GM19023 (cell line): Measurements from ENCODE around the gene MYH1.
"Not testable (repeated sequence)": the region's sequence is repeated elsewhere in the genome, so short reads cannot be mapped to it uniquely, and the experiment has no call there.

Experiments
- ATAC-seq: cut with Tn5 transposase; IDR thresholded peaks from one replicate; pipeline ENCODE4 v1.9.1; 2021; ENCODE audit warnings: mild to moderate bottlenecking, moderate library complexity; ENCODE audit not compliant: unreplicated experiment

Gene MYH1

DNA sequence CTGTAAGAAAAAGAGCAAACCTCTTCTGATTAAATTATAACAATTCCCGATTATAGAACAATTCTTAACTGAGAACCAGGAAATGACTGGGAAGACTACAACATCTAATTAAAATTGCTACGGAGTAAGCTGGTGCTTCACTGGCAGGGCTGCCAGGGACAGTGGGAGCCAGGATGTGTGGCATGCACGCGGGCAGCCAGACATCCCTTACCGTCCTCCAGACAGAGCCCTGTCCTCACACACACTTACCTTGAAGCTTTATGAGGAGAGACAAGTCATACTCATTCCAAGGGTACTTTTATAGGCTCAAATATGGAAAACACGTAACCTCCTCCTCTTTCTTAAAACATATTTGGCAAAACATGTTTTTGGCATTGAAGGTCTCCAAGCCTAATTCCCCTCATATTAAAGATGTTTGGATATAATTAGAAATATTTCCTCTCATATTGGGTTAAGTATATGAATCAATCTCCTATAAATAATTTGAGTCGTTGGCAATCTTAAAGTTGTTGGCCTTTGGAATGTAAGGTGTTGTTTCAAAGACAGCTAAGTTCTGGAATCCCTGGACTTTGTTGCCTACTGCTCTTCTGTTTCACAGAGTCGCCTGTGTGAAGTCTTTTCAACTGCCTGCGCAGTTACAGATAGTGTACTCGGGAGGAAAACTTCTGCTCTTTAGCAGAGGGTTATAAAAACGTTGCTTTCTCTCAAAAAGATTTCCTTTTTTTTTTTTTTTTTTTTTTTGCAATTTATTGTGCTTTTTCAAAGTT, at the start of gene MYH1:
Gene MYH1 (minus strand): TSS at position 272 of the 767 bp plus-strand sequence. CDS start 1,900 bp downstream, outside the sequence.
- no peak for ATAC-seq

DNA sequence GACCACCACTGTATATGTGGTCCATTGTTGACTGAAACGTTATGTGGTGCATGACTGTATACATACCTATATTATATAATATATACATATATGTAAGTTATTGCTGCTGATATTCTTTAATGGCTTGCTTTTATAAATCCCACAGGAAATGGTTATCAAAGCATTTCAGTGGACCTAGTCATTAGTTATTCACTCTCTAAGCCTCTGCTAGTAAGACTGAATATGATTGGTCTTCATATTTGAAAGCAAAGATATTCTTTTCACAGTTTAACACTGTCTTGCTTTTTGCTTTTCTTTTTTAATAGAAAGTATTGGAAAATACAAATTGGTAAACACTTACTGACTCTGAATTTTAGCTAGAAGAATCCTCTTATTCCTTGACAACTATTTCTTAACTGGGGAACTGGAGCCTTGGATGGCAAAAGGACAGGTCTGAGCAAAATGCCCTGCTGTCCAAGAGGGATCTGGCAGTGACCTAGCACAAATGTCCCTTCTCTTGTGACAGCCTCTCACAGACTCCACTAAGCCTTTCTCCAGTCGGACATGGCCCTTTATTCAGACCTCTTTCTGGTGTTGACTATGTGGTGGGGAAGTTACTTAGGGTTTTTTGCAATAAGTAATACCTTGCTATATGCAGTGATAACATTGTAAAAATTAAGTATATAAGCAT, 45.8 kb upstream of the MYH1 start:
- no peak for ATAC-seq

GRCh38 chr17:10558049-10558448, 39.7 kb upstream of the MYH1 start:
- ATAC-seq = no peak

- no peak for ATAC-seq
Measured at GRCh38 chr17:10557422-10557821, 39.1 kb upstream of the MYH1 start.

- ATAC-seq = no peak
Measured at GRCh38 chr17:10556301-10557005, 38.1 kb upstream of the MYH1 start.

- ATAC-seq = no peak
Measured at GRCh38 chr17:10550014-10550413, 31.7 kb upstream of the MYH1 start.

- ATAC-seq = no peak
Measured at GRCh38 chr17:10549096-10549842, 30.9 kb upstream of the MYH1 start, which contains the start of gene MYH2. TSS of gene MYH2 (minus strand) at chr17:10549658. CDS start at chr17:10547920, 1,738 bp downstream.

- ATAC-seq = no peak
Measured at GRCh38 chr17:10547351-10547750, 29.0 kb upstream of the MYH1 start.

DNA sequence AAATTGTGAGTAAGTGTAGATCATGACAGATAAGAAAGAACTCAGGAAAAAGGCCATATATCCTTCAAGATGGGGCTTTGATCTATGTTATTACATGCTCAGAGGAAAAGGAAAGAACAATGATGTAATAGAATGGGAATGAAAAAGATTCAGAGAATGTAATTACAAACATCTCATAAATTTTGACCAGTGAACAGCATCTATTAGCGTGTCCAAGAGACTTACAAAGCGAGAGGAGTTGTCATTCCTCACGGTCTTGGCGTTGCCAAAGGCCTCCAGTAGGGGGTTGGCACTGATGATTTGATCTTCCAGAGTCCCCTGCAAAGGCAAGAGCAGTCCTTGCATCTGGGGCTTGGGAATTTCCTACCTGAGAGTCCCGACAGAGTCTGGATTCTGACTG, 25.1 kb upstream of the MYH1 start:
- not testable (repeated sequence) for ATAC-seq

DNA sequence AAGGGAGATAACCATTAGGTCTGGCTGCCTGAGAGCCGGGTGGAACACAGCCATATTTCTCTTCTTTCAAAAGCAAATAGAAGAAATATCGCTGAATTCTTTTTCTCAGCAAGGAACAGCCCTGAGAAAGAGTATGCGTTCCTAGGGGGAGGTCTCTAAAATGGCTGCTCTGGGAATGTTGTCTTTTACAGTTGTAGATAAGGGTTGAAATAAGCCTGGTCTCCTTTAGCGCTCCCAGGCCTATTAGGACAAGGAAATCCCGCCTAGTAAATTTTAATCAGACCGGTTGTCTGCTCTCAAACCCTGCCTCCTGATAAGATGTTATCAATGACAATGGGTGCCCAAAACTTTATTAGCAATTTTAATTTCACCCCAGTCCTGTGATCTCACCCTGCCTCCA, 22.8 kb upstream of the MYH1 start:
- not testable (repeated sequence) for ATAC-seq

DNA sequence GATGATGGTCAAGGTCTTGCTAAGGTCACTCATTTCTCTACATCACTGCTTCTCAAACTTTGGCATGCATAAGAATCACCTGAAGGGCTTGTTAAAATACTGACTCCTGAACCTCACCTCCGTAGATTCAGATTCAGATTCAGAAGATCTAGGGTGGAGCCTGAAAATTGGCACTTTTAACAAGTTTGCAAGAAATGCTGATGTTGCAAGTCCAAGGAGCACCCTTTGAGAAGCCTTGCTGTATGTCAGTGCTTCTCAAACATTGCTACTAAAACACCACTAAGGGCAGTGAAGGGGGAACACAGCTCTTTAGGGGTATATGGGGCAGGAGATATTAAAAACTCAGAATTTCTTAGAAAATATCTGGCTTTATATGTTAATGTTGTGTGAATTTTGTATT, 13.7 kb upstream of the MYH1 start:
- ATAC-seq = no peak

GRCh38 chr17:10527419-10527818, 9.1 kb upstream of the MYH1 start:
- ATAC-seq = no peak

DNA sequence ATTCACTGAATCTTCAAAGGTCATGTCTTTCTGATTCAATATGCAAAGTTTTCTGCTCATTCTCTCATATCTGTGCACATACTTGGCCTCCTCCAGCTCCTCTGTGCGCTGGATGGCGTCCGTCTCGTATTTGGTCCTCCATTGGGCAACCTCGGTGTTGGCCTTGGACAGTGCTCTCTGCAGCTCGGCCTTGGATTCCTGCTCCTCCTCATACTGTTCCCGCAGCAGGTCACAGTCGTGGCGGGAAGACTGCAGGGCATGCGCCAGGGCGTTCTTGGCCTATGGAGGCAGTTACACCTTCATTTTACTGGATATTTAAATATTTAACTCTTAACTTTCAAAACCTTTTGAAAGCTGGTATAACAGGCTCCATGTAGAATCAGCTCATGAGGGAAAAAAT, 8.2 kb upstream of the MYH1 start:
- no peak for ATAC-seq

GRCh38 chr17:10523064-10523463, 4.7 kb upstream of the MYH1 start:
- no peak for ATAC-seq

DNA sequence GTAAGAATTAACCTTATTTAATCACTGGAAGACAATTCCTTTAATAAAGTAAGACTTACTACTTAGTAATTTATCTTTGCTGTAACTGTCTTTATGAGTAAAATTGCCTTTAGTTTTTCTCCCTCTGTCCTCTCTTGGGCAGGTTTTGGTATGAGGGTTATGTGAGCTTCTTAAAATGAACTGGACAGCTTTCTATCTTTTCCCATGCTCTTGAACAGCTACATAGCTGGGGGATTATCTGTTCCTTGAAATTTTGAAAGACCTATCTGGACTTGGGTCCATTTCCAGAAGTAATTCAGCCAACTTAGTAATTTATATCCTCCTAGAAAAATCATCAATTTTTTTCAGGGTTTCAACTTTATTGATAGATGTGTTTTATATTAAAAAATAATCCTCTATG, 3.6 kb upstream of the MYH1 start:
- ATAC-seq = no peak

DNA sequence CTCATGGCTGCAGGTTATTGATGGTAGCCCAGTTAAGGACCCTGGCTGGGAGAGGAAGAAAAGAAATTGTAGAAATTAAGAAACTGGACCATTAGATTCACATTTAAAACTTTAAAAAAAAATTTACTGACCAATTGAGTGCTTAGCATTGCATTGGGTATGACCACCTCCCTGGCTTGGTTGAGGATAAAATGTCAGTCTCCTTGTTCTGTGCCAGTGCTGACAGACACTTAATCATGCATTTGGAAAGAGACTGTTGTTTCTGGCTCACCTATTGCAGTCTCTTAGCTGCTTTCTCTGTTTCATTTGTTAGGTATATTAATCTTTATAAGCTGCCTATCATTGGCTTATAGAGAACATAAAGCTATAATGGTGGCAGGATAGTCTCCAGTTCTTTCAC, 1.7 kb downstream of the MYH1 start:
- no peak for ATAC-seq

DNA sequence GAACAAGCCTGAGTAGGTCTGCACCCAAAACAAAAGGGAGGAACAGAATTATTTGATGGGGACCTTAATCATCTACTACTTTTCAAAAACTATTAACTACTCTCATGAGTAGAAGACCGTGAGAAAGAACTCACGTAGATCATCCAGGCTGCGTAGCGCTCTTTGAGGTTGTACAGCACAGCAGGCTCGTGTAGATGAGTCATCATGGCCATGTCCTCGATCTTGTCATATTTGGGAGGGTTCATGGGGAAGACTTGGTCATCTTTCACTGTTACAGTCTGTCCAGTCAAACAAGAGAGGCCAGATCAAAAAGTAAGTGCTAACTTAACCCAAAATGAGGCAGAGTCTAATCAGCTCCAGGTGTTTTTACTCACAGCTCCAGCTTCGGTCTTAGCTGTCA, 2.3 kb downstream of the MYH1 start:
- no peak for ATAC-seq

- ATAC-seq = no peak
Measured at GRCh38 chr17:10513299-10514067, 4.9 kb downstream of the MYH1 start.

- no peak for ATAC-seq
Measured at GRCh38 chr17:10512856-10513255, 5.5 kb downstream of the MYH1 start.

- ATAC-seq = no peak
Measured at GRCh38 chr17:10499950-10500349, 18.4 kb downstream of the MYH1 start.
